Kidney (tissue), 14 donors: Measurements from ENCODE around the gene GRK6. TPM values are rescaled to one million over a fixed set of nuclear protein-coding genes. Genes with fewer than 3 reads are reported as not detected.
A peak's percentile ranks its signal among the peaks of the same experiment; 100 is the strongest.

ENCODE experiments used
- DNase-seq, 5 donors: peaks; one replicate each; pipeline ENCODE4 v3.0.0-alpha.2; 2013 to 2020
- FAIRE-seq: peaks from 2 replicates; lab custom pipeline; 2012; peaks lifted over from hg19 to GRCh38; lab: Jason Lieb, UNC
- H3K27ac ChIP-seq, 2 donors: one replicate each; pipeline ENCODE4 v1.7.0; 2013; ENCODE audit warnings: low read depth in 2 of 2, low read length in 2 of 2, inconsistent platforms in 1 of 2
- H3K27me3 ChIP-seq: one replicate; pipeline ENCODE4 v1.7.1; 2013; ENCODE audit warnings: low read length, inconsistent platforms; ENCODE audit not compliant: control insufficient read depth, insufficient read depth
- H3K36me3 ChIP-seq, 3 donors: one replicate each; pipeline versions ENCODE4 v1.7.0 to v1.7.1; 2013; ENCODE audit warnings: low read length in 3 of 3, control low read depth in 1 of 3, inconsistent platforms in 1 of 3; ENCODE audit not compliant: insufficient read depth in 3 of 3, control insufficient read depth in 2 of 3
- H3K4me1 ChIP-seq, 3 donors: one replicate each; pipeline versions ENCODE4 v1.7.0 to v1.7.1; 2013; ENCODE audit warnings: low read length in 3 of 3, inconsistent platforms in 1 of 3, low read depth in 1 of 3; ENCODE audit not compliant: control insufficient read depth in 2 of 3, insufficient read depth in 2 of 3
- H3K4me3 ChIP-seq, 3 donors: one replicate each; pipeline versions ENCODE4 v1.7.0 to v1.8.1; 2013; ENCODE audit warnings: low read length in 3 of 3, control low read depth in 1 of 3, inconsistent platforms in 1 of 3
- H3K9ac ChIP-seq, 3 donors: one replicate each; pipeline versions ENCODE4 v1.7.0 to v1.7.1; 2013; ENCODE audit warnings: low read length in 3 of 3, control low read depth in 1 of 3, inconsistent platforms in 1 of 3
- H3K9me3 ChIP-seq, 3 donors: one replicate each; pipeline versions ENCODE4 v1.7.0 to v1.7.1; 2013; ENCODE audit warnings: low read length in 3 of 3, control low read depth in 1 of 3, inconsistent platforms in 1 of 3; ENCODE audit not compliant: control insufficient read depth in 2 of 3, insufficient read depth in 1 of 3
- CTCF ChIP-seq: IDR thresholded peaks from 3 replicates; pipeline ENCODE4 v1.5.1; 2012; ENCODE audit warnings: mild to moderate bottlenecking, moderate library complexity, borderline replicate concordance; ENCODE audit not compliant: insufficient read depth; ENCODE audit errors: extremely low read depth
- intact Hi-C: fragments of 100-400 bp; cut with DNase I; formaldehyde crosslinking; loops from one replicate; pipeline ENCODE4 v1.11.1; 2022
- polyA plus RNA-seq: library from polyadenylated mRNA; stranded (reverse); fragments of 350-450 nt; fragmentation: Illumina TruSeq; extraction: RNeasy Lipid Tissue Mini Kit (QIAGEN cat#74804); gene quantifications from one replicate; pipeline ENCODE4 v1.2.3, GENCODE V29; 2014; ENCODE audit warnings: low read depth, low replicate concordance; ENCODE audit not compliant: insufficient read depth
- total RNA-seq: library from RNA; stranded (reverse); fragmentation: NEBNext Ultra II Directional; extraction: Animal tissue kit (Norgen Biotek cat#: 25700); gene quantifications from one replicate; pipeline ENCODE4 v1.2.1, GENCODE V29; 2021
- donor health status: control.
- donor health status: control.
- donor health status: control.
- donor health status: control.
- donor health status: control.
- donor health status: DM: yes; HTN: yes; CAD: no.
- donor health status: Normal renal cell carcinoma (clear cell type).

GRK6 gene
- total and polyA plus RNA-seq, 2 donors from 2014 or later: 9.6 to 37.8 TPM

GRCh38 chr5:177378884-177379883 is 47.3 kb upstream of the GRK6 start:
- Histone ChIP-seq H3K4me3 (peak overlapping the region in 2 of 3 donors; percentile 39 to 56), H3K9me3 (no peaks in the 10 kb centered on the region), H3K36me3 (no peaks in the 10 kb centered on the region), H3K27me3 (no peaks in the 10 kb centered on the region), H3K9ac (peak overlapping the region in 1 of 3 donors; percentile 52), H3K27ac (peak overlapping the region; percentile 89 to 90), H3K4me1 (peaks cover 0 to 16% (median 14%) of the 10 kb centered on the region in 3 donors)
- DNase-seq (no peak), FAIRE-seq (no peak)
- intact Hi-C loops: no loop called here
- no peak for TF ChIP-seq CTCF

GRCh38 chr5:177380805-177381126 is 45.7 kb upstream of the GRK6 start:
- no peaks in the 10 kb centered on the region for H3K9me3 ChIP-seq
- FAIRE-seq: no peak
- TF ChIP-seq CTCF: no peak

GRCh38 chr5:177382423-177383029 is 44.0 kb upstream of the GRK6 start:
- DNase-seq: no peak
- intact Hi-C loops: no loop called here
- peaks cover 0 to 13% (median 9%) of the 10 kb centered on the region in 3 donors for H3K4me1 ChIP-seq
- no peaks in the 10 kb centered on the region for H3K9me3 ChIP-seq
- H3K27ac ChIP-seq: no peak overlapping the region
- H3K36me3 ChIP-seq: peaks cover 0 to 2% (median 0%) of the 10 kb centered on the region in 3 donors
- H3K27me3 ChIP-seq: no peaks in the 10 kb centered on the region
- no peak overlapping the region for H3K9ac ChIP-seq
- TF ChIP-seq CTCF: peak; percentile 6
- H3K4me3 ChIP-seq: no peak overlapping the region
- no peak for FAIRE-seq

More at GRCh38 chr5:177380805-177381126, 45.7 kb upstream of the GRK6 start:
- H3K4me3 ChIP-seq: peak overlapping the region in 1 of 3 donors; percentile 19
- H3K9ac ChIP-seq: no peak overlapping the region
- H3K27ac ChIP-seq: no peak overlapping the region
- no peak for DNase-seq
- peaks cover 0 to 16% (median 14%) of the 10 kb centered on the region in 3 donors for H3K4me1 ChIP-seq
- no peaks in the 10 kb centered on the region for H3K27me3 ChIP-seq
- H3K36me3 ChIP-seq: no peaks in the 10 kb centered on the region
- intact Hi-C loops: no loop called here
